Measurements from ENCODE around the gene CACNA2D3.

The CACNA2D3 gene

GRCh38 chr3:54873059-54874010, 751.0 kb downstream of the CACNA2D3 start:
- H3K27me3 ChIP-seq (ENCODE audit: control insufficient read depth, insufficient read depth, low read length) = no peaks in the 10 kb centered on the region
- no peak overlapping the region for H3K4me2 ChIP-seq (ENCODE audit: low read length)
- H3K79me2 ChIP-seq = no peaks in the 10 kb centered on the region
- no peak overlapping the region for H3K4me3 ChIP-seq (ENCODE audit: low read depth, low read length)
- peaks cover 4% of the 10 kb centered on the region for H3K4me1 ChIP-seq
- no peaks in the 10 kb centered on the region for H3K9me3 ChIP-seq (ENCODE audit: control insufficient read depth, low read length)
- no peak overlapping the region for H2AFZ ChIP-seq
- H3K27ac ChIP-seq = no peak overlapping the region
- H3K9ac ChIP-seq = no peak overlapping the region
- TF ChIP-seq CTCF (IDR thresholded peaks at IDR 0.05) = no peak
- no peaks in the 10 kb centered on the region for H3K36me3 ChIP-seq (ENCODE audit: control insufficient read depth, insufficient read depth, low read length)

DNA sequence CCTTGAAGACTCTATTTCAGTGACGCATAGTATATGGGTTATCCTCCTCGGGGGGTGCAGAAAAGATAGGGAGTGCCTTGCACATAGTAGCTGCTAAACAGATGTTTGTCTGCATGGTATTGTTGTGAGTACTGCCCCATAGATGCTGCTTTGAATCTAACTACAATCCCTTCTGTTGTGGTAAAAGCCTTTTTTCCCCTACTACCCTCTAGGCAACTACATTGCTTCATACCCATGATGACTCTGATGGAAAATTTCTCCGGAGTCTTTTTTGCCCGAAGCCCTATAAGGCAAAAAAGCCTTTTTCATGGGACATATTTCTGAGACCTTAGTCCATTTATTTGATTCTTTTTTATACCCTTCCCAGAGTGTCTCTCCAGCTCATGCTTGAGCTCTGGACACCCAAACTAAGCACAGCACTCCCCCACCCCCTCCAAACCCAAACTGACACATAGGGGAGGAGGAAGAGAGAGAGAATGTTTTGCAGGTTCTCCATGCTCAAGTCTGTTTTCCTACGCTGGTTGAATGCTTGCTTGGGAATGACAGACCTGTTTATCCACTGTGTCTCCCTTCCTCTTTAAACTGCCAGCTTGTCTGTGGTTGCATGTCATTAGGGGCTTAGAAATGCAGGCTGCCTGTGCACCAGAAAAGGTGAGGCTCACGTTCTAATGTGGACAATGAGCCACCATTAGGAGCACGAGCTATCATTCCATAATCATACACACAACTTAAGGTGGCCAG, 752.6 kb downstream of the CACNA2D3 start:
- Histone ChIP-seq H2AFZ (no peak overlapping the region), H3K36me3 (ENCODE audit: control insufficient read depth, insufficient read depth, low read length) (no peaks in the 10 kb centered on the region), H3K27ac (no peak overlapping the region), H3K9ac (no peak overlapping the region), H3K27me3 (ENCODE audit: control insufficient read depth, insufficient read depth, low read length) (no peaks in the 10 kb centered on the region), H3K4me3 (ENCODE audit: low read depth, low read length) (no peak overlapping the region), H3K4me2 (ENCODE audit: low read length) (no peak overlapping the region), H3K79me2 (no peaks in the 10 kb centered on the region), H3K9me3 (ENCODE audit: control insufficient read depth, low read length) (no peaks in the 10 kb centered on the region), H3K4me1 (peaks cover 4% of the 10 kb centered on the region)
- no peak for TF ChIP-seq CTCF (IDR thresholded peaks at IDR 0.05)

- Histone ChIP-seq H2AFZ (no peak overlapping the region), H3K27ac (no peak overlapping the region)
- no peak for TF ChIP-seq CTCF (IDR thresholded peaks at IDR 0.05)
Observed at GRCh38 chr3:54875596-54876268, 753.4 kb downstream of the CACNA2D3 start.

GRCh38 chr3:54876694-54877093, 754.3 kb downstream of the CACNA2D3 start:
- no peak for TF ChIP-seq CTCF (IDR thresholded peaks at IDR 0.05)
- no peaks in the 10 kb centered on the region for H3K79me2 ChIP-seq
- H3K9me3 ChIP-seq (ENCODE audit: control insufficient read depth, low read length) = no peaks in the 10 kb centered on the region
- no peaks in the 10 kb centered on the region for H3K4me1 ChIP-seq
- no peaks in the 10 kb centered on the region for H3K36me3 ChIP-seq (ENCODE audit: control insufficient read depth, insufficient read depth, low read length)
- H3K4me3 ChIP-seq (ENCODE audit: low read depth, low read length) = no peak overlapping the region
- no peak overlapping the region for H3K4me2 ChIP-seq (ENCODE audit: low read length)
- H3K9ac ChIP-seq = no peak overlapping the region
- H3K27me3 ChIP-seq (ENCODE audit: control insufficient read depth, insufficient read depth, low read length) = no peaks in the 10 kb centered on the region
- H3K27ac ChIP-seq = no peak overlapping the region
- H2AFZ ChIP-seq = no peak overlapping the region

More at GRCh38 chr3:54875596-54876268, 753.4 kb downstream of the CACNA2D3 start:
- no peaks in the 10 kb centered on the region for H3K36me3 ChIP-seq (ENCODE audit: control insufficient read depth, insufficient read depth, low read length)
- H3K4me2 ChIP-seq (ENCODE audit: low read length) = no peak overlapping the region
- no peak overlapping the region for H3K4me3 ChIP-seq (ENCODE audit: low read depth, low read length)
- H3K79me2 ChIP-seq = no peaks in the 10 kb centered on the region
- no peaks in the 10 kb centered on the region for H3K4me1 ChIP-seq
- H3K27me3 ChIP-seq (ENCODE audit: control insufficient read depth, insufficient read depth, low read length) = no peaks in the 10 kb centered on the region
- no peak overlapping the region for H3K9ac ChIP-seq
- no peaks in the 10 kb centered on the region for H3K9me3 ChIP-seq (ENCODE audit: control insufficient read depth, low read length)

Measured in parathyroid adenoma (tissue), 2 donors.